HepG2 (cell line): Measurements from ENCODE around the gene EYA2. TPM values are rescaled to one million over a fixed set of nuclear protein-coding genes. Genes with fewer than 3 reads are reported as not detected.

Source experiments
- ARNT2 ChIP-seq: sonication (generic); formaldehyde crosslinking; IDR thresholded peaks from 2 replicates; pipeline ENCODE4 v1.8.0; 2022; ENCODE audit warnings: mild to moderate bottlenecking, low read depth, missing genetic modification reagents, moderate library complexity
- ATF7 ChIP-seq, 2 experiments: fragments of 450-650 bp in 1 of 2; sonication (generic) in 1 of 2; formaldehyde crosslinking in 1 of 2; IDR thresholded peaks; 2 replicates each; pipeline versions ENCODE4 v1.4.0 to v1.6.1; 2016 to 2020; ENCODE audit warnings: antibody characterized with exemption in 1 of 2, mild to moderate bottlenecking in 1 of 2, missing genetic modification reagents in 1 of 2
- BCL3 ChIP-seq: sonication (generic); formaldehyde crosslinking; IDR thresholded peaks from 2 replicates; pipeline ENCODE4 v1.5.1; 2020; ENCODE audit warnings: mild to moderate bottlenecking, missing genetic modification reagents, moderate library complexity
- CCDC6 ChIP-seq: sonication (generic); formaldehyde crosslinking; IDR thresholded peaks from 2 replicates; pipeline ENCODE4 v1.8.1; 2022; ENCODE audit warnings: mild to moderate bottlenecking, missing genetic modification reagents, moderate library complexity
- CTCF ChIP-seq: sonication (generic); formaldehyde crosslinking; IDR thresholded peaks from 2 replicates; pipeline ENCODE4 v1.5.0; 2020; ENCODE audit warnings: mild to moderate bottlenecking, missing genetic modification reagents, moderate library complexity
- E2F2 ChIP-seq: sonication (generic); formaldehyde crosslinking; IDR thresholded peaks from 2 replicates; pipeline ENCODE4 v1.4.0; 2020; ENCODE audit warnings: missing genetic modification reagents, borderline replicate concordance
- ELF1 ChIP-seq: sonication (generic); formaldehyde crosslinking; IDR thresholded peaks from 2 replicates; pipeline ENCODE4 v1.4.0; 2020; ENCODE audit warnings: missing genetic modification reagents
- FOXJ3 ChIP-seq: sonication (generic); formaldehyde crosslinking; IDR thresholded peaks from 2 replicates; pipeline ENCODE4 v1.4.0; 2020; ENCODE audit warnings: missing genetic modification reagents, mild to moderate bottlenecking, borderline replicate concordance
- HMG20A ChIP-seq: IDR thresholded peaks from 2 replicates; pipeline ENCODE4 v1.6.1; 2016; ENCODE audit warnings: borderline replicate concordance
- MED13 ChIP-seq: sonication (generic); formaldehyde crosslinking; IDR thresholded peaks from 2 replicates; pipeline ENCODE4 v1.5.0; 2020; ENCODE audit warnings: missing genetic modification reagents
- MYNN ChIP-seq: sonication (generic); formaldehyde crosslinking; IDR thresholded peaks from 2 replicates; pipeline ENCODE4 v1.4.0; 2020; ENCODE audit warnings: mild to moderate bottlenecking, low read depth, missing genetic modification reagents
- NRL ChIP-seq: sonication (generic); formaldehyde crosslinking; IDR thresholded peaks from 2 replicates; pipeline ENCODE4 v1.5.0; 2020; ENCODE audit warnings: missing genetic modification reagents, mild to moderate bottlenecking, moderate library complexity, borderline replicate concordance
- PAX8 ChIP-seq: sonication (generic); formaldehyde crosslinking; IDR thresholded peaks from 2 replicates; pipeline ENCODE4 v1.8.0; 2022; ENCODE audit warnings: mild to moderate bottlenecking, missing genetic modification reagents, borderline replicate concordance
- PLSCR1 ChIP-seq: sonication (generic); formaldehyde crosslinking; IDR thresholded peaks from 2 replicates; pipeline ENCODE4 v1.5.0; 2020; ENCODE audit warnings: missing genetic modification reagents, mild to moderate bottlenecking, borderline replicate concordance
- PRMT3 ChIP-seq: sonication (generic); formaldehyde crosslinking; IDR thresholded peaks from 2 replicates; pipeline ENCODE4 v1.8.1; 2022; ENCODE audit warnings: low read depth, mild to moderate bottlenecking, moderate library complexity, missing genetic modification reagents, borderline replicate concordance
- RFXANK ChIP-seq: IDR thresholded peaks from 2 replicates; pipeline ENCODE4 v1.6.1; 2016
- SETDB1 ChIP-seq: sonication (generic); formaldehyde crosslinking; IDR thresholded peaks from 2 replicates; pipeline ENCODE4 v1.5.1; 2020; ENCODE audit warnings: missing genetic modification reagents, mild to moderate bottlenecking, borderline replicate concordance
- TERF1 ChIP-seq: sonication (generic); formaldehyde crosslinking; IDR thresholded peaks from 2 replicates; pipeline ENCODE4 v1.8.0; 2022; ENCODE audit warnings: mild to moderate bottlenecking, missing genetic modification reagents, moderate library complexity
- ZKSCAN8 ChIP-seq: IDR thresholded peaks from 2 replicates; pipeline ENCODE4 v1.6.1; 2016; ENCODE audit warnings: borderline replicate concordance, missing genetic modification reagents, missing compliant biosample characterization
- polyA plus RNA-seq, 8 experiments: library from polyadenylated mRNA; depleted of rRNA in 3 of 8; stranded (reverse) in 7 of 8; unstranded in 1 of 8; fragments of >200 nt; fragmentation: Illumina TruSeq in 4 of 8; extraction: Trizol in 4 of 8; gene quantifications; 2 replicates each; pipeline versions ENCODE4 v1.2.1 to v1.2.3, GENCODE V29; 2011 to 2016; ENCODE audit warnings: low read depth in 4 of 8, missing spikeins in 1 of 8, mixed read lengths in 1 of 8; ENCODE audit not compliant: insufficient read depth in 1 of 8
- total RNA-seq, 5 experiments: library from RNA; depleted of rRNA; stranded (reverse); fragments of >200 nt; fragmentation: Illumina TruSeq; extraction: Trizol; gene quantifications; 2 replicates each; pipeline ENCODE4 v1.2.3, GENCODE V29; 2016; ENCODE audit warnings: low read depth in 1 of 5

Gene EYA2
- total and polyA plus RNA-seq, 2 of the 13 experiments (the other 11 are each of a cell fraction or from before 2014, with no cell fraction given): not detected

- no peak for TF ChIP-seq CCDC6
- TF ChIP-seq HMG20A (CRISPR knock-in tag): no peak
- no peak for TF ChIP-seq MED13 (CRISPR knock-in tag)
- no peak for TF ChIP-seq TERF1 (CRISPR knock-in tag)
- no peak for TF ChIP-seq RFXANK (CRISPR knock-in tag)
- TF ChIP-seq MYNN: no peak
- TF ChIP-seq SETDB1: no peak
- TF ChIP-seq PLSCR1 (CRISPR knock-in tag): no peak
- TF ChIP-seq PRMT3 (CRISPR knock-in tag): no peak
- TF ChIP-seq ARNT2 (CRISPR knock-in tag): no peak
- peak; percentile 39; the same call in 1 of the 2 replicates for TF ChIP-seq CTCF (CRISPR knock-in tag)
- TF ChIP-seq BCL3 (CRISPR knock-in tag): peak; percentile 31; the same call in 1 of the 2 replicates
- no peak for TF ChIP-seq PAX8 (CRISPR knock-in tag)
- TF ChIP-seq ZKSCAN8 (CRISPR knock-in tag): no peak
- no peak for TF ChIP-seq FOXJ3 (CRISPR knock-in tag)
- TF ChIP-seq NRL: peak; percentile 38; the same call in 1 of the 2 replicates
- TF ChIP-seq ATF7 (IDR thresholded peaks at IDR 0.05): no peak
- TF ChIP-seq ATF7 (CRISPR knock-in tag; IDR thresholded peaks at IDR 0.05): no peak
- no peak for TF ChIP-seq ELF1 (CRISPR knock-in tag)
- TF ChIP-seq E2F2 (CRISPR knock-in tag): no peak
These were observed 70.8 kb downstream of the EYA2 start (continued) for GRCh38 chr20:46965477-46965876.
